ENCODE results near the gene FGF14. TPM values are rescaled to one million over a fixed set of nuclear protein-coding genes. Genes with fewer than 3 reads are reported as not detected.

The FGF14 gene
- total and polyA plus RNA-seq, 2 of the 4 experiments (the other 2 are of a cell fraction), result under 0.01 TPM; not detected in 1

GRCh38 chr13:101946401-101946800, 455.4 kb downstream of the FGF14 start:
- H3K9me1 ChIP-seq (ENCODE audit: insufficient read depth, low read length), result no peaks in the 10 kb centered on the region
- no peaks in the 10 kb centered on the region for H4K20me1 ChIP-seq (ENCODE audit: insufficient read depth, low read length)
- H3K27ac ChIP-seq (ENCODE audit: insufficient read depth, low read length), result no peak overlapping the region
- H2AFZ ChIP-seq (replicated peaks; ENCODE audit: low read length, poor library complexity), result no peak overlapping the region
- TF ChIP-seq MAZ (IDR thresholded peaks at IDR 0.05; ENCODE audit: borderline replicate concordance, low read depth, low read length), result no peak
- no peak for TF ChIP-seq MAFK (IDR thresholded peaks at IDR 0.05; ENCODE audit: low read depth, low read length)
- POLR2A ChIA-PET (ENCODE audit: unreplicated experiment), result no interaction called here
- H3K18ac ChIP-seq (ENCODE audit: low read depth, low read length), result no peak overlapping the region
- no peak overlapping the region for H4K5ac ChIP-seq (ENCODE audit: low read depth, low read length)
- no peak overlapping the region for H4K91ac ChIP-seq (ENCODE audit: insufficient read depth, low read depth, low read length)
- ATAC-seq (ENCODE audit: low read depth) (no peak), DNase-seq (no peak)
- no peak overlapping the region for H3K9ac ChIP-seq (ENCODE audit: low read depth, low read length)
- no peak overlapping the region for H3K4ac ChIP-seq (ENCODE audit: low read depth, low read length)
- dilution Hi-C loops (cut with HindIII; ENCODE audit: low sequenced_read_pairs, unreplicated experiment) (no loop called here), intact Hi-C loops (cut with micrococcal nuclease) (no loop called here), in situ Hi-C loops (cut with MboI; ENCODE audit: low sequenced_read_pairs) (loop anchor here (25.0 kb wide), 1 partner anchor 809 kb away; no protein-coding TSS in a partner anchor)
- H3K4me3 ChIP-seq (ENCODE audit: insufficient read depth, low read depth, low read length), result no peak overlapping the region
- no peak overlapping the region for H2BK120ac ChIP-seq (ENCODE audit: low read depth, low read length)
- no peak overlapping the region for H4K8ac ChIP-seq (ENCODE audit: low read depth in 2 of 2, low read length in 2 of 2)
- no peak overlapping the region for H3K4me2 ChIP-seq (ENCODE audit: low read depth, low read length)
- no peak overlapping the region for H2BK15ac ChIP-seq (ENCODE audit: low read depth, low read length)
- H3K4me1 ChIP-seq (ENCODE audit: control insufficient read depth, insufficient read depth, low read length), result no peaks in the 10 kb centered on the region
- H3K9me3 ChIP-seq (ENCODE audit: control insufficient read depth, insufficient read depth, low read length), result no peaks in the 10 kb centered on the region
- H3K79me1 ChIP-seq (ENCODE audit: low read depth in 1 of 2, low read length in 2 of 2), result no peaks in the 10 kb centered on the region
- no peak overlapping the region for H2AK9ac ChIP-seq (replicated peaks; ENCODE audit: low read depth, low read length, poor library complexity)
- no peak overlapping the region for H2BK5ac ChIP-seq (ENCODE audit: low read depth, low read length, poor library complexity, severe bottlenecking)
- CTCF ChIA-PET, result interaction anchor here (0.7 kb wide), 1 partner anchor 557 kb away, joined by 5 read pairs; no protein-coding TSS in a partner anchor
- BruUV-seq (replicated peaks), result no TSS peak
- no peak overlapping the region for H2BK20ac ChIP-seq (ENCODE audit: low read depth, low read length)
- no peak overlapping the region for H3K14ac ChIP-seq (replicated peaks; ENCODE audit: low read depth, low read length)
- H3K36me3 ChIP-seq (ENCODE audit: control insufficient read depth, insufficient read depth, low read length), result no peaks in the 10 kb centered on the region
- no peaks in the 10 kb centered on the region for H3K27me3 ChIP-seq (ENCODE audit: control insufficient read depth, insufficient read depth, low read length)
- H2AK5ac ChIP-seq (ENCODE audit: low read depth, low read length), result no peak overlapping the region
- H3K23ac ChIP-seq (ENCODE audit: low read depth, low read length), result no peak overlapping the region
- no peak overlapping the region for H3K56ac ChIP-seq (ENCODE audit: extremely low read depth, insufficient read depth, low read length)

All from IMR-90 (cell line).